GM10847 (cell line): ENCODE measurements around the gene INPP5E.

ENCODE experiments used
- POLR2A ChIP-seq: IDR thresholded peaks from 2 replicates; pipeline ENCODE4 v1.6.1; 2011; ENCODE audit not compliant: insufficient read length; ENCODE audit errors: extremely low read depth

The INPP5E gene

GRCh38 chr9:136429683-136430491 is 9.8 kb downstream of the INPP5E start:
- TF ChIP-seq POLR2A: no peak

GRCh38 chr9:136429075-136429628 is 10.5 kb downstream of the INPP5E start:
- no peak for TF ChIP-seq POLR2A

GRCh38 chr9:136426787-136427186 is 12.9 kb downstream of the INPP5E start:
- no peak for TF ChIP-seq POLR2A

- no peak for TF ChIP-seq POLR2A
Observed at GRCh38 chr9:136424750-136425362, 14.8 kb downstream of the INPP5E start.

- TF ChIP-seq POLR2A: no peak
Observed at GRCh38 chr9:136423432-136424146, 16.1 kb downstream of the INPP5E start.

GRCh38 chr9:136422876-136423275 is 16.8 kb downstream of the INPP5E start:
- TF ChIP-seq POLR2A: no peak

- TF ChIP-seq POLR2A: no peak
Observed at GRCh38 chr9:136421791-136422190, 17.9 kb downstream of the INPP5E start.

GRCh38 chr9:136419092-136419420 is 20.6 kb downstream of the INPP5E start:
- TF ChIP-seq POLR2A: no peak

GRCh38 chr9:136418182-136419091 is 21.2 kb downstream of the INPP5E start:
- no peak for TF ChIP-seq POLR2A

GRCh38 chr9:136416914-136417313 is 22.7 kb downstream of the INPP5E start:
- TF ChIP-seq POLR2A: no peak

GRCh38 chr9:136416427-136416826 is 23.2 kb downstream of the INPP5E start:
- TF ChIP-seq POLR2A: no peak

GRCh38 chr9:136412962-136413361 is 26.7 kb downstream of the INPP5E start:
- no peak for TF ChIP-seq POLR2A

- TF ChIP-seq POLR2A: no peak
Observed at GRCh38 chr9:136411378-136411777, 28.3 kb downstream of the INPP5E start.

- TF ChIP-seq POLR2A: peak; percentile 83
Observed at GRCh38 chr9:136410500-136411287, 29.0 kb downstream of the INPP5E start, which contains the start of the genes ENTR1 and PMPCA. Gene ENTR1, minus strand, starts transcription at chr9:136410614. Its CDS starts 217 bp downstream, at chr9:136410397. Gene PMPCA, plus strand, starts transcription at chr9:136410658. Its CDS starts 11 bp downstream, at chr9:136410669.
